Prostate gland (tissue), 2 donors: ENCODE results near the gene MS4A15.

ENCODE experiments used
- POLR2A ChIP-seq: fragments of 450-650 bp; IDR thresholded peaks from one replicate; pipeline ENCODE4 v1.6.1; 2016; ENCODE audit warnings: antibody characterized with exemption, mild to moderate bottlenecking
- TF ChIP-seq, protein P1 (sequence below), 4 experiments: fragments of 200-600 bp in 2 of 4; fragments of 450-650 bp in 2 of 4; sonication (generic) in 2 of 4; IDR thresholded peaks; 1 replicate in 3 of 4; 2 replicates in 1 of 4; pipeline ENCODE4 v1.5.1; 2016 to 2019; ENCODE audit warnings: antibody characterized with exemption in 4 of 4, mild to moderate bottlenecking in 2 of 4, moderate library complexity in 2 of 4

DNA sequence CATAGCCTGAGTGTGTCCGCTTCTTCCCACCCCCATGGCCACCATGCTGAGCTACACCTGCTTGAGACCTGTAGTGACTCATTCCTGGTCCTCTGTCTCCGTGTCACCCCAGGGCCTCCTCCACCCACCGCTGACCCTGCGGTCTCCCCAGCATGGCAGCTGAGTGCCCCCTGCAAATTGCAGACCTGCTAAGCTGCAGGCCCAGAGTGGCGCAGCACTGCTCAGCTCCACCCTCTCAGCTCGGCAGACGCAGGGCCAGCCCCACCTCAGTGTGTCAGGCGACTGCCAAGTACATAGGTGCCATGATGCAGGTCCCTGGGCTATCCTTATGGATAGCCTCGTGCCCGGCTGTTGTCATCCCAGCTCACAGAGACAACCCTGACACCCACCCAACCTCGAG is 13.1 kb downstream of the MS4A15 start:
- TF ChIP-seq, protein P1, sequence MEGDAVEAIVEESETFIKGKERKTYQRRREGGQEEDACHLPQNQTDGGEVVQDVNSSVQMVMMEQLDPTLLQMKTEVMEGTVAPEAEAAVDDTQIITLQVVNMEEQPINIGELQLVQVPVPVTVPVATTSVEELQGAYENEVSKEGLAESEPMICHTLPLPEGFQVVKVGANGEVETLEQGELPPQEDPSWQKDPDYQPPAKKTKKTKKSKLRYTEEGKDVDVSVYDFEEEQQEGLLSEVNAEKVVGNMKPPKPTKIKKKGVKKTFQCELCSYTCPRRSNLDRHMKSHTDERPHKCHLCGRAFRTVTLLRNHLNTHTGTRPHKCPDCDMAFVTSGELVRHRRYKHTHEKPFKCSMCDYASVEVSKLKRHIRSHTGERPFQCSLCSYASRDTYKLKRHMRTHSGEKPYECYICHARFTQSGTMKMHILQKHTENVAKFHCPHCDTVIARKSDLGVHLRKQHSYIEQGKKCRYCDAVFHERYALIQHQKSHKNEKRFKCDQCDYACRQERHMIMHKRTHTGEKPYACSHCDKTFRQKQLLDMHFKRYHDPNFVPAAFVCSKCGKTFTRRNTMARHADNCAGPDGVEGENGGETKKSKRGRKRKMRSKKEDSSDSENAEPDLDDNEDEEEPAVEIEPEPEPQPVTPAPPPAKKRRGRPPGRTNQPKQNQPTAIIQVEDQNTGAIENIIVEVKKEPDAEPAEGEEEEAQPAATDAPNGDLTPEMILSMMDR (IDR thresholded peaks at IDR 0.05), result no peak
- no peak for TF ChIP-seq POLR2A
